OCI-LY1 (cell line): Measurements from ENCODE around the gene PIH1D1.

Experiments used
- H2AFZ ChIP-seq: fragments of 200-600 bp; sonication (generic), shearing (Covaris generic); 2 replicates; pipeline ENCODE4 v1.6.0; 2014; ENCODE audit warnings: antibody characterized with exemption, mild to moderate bottlenecking, low read length
- H3F3A ChIP-seq: fragments of 200-600 bp; sonication (generic), shearing (Covaris generic); 2 replicates; pipeline ENCODE4 v1.6.0; 2014; ENCODE audit warnings: mild to moderate bottlenecking, antibody characterized with exemption, low read length, moderate library complexity; ENCODE audit not compliant: insufficient read depth
- H3K27ac ChIP-seq: fragments of 200-600 bp; sonication (generic); 2 replicates; pipeline ENCODE4 v1.5.1; 2014; ENCODE audit warnings: low read length, mixed run types, mild to moderate bottlenecking, low read depth; ENCODE audit not compliant: poor library complexity, severe bottlenecking
- H3K27me3 ChIP-seq: fragments of 200-600 bp; sonication (generic); 2 replicates; pipeline ENCODE4 v1.6.0; 2014; ENCODE audit warnings: antibody characterized with exemption, mild to moderate bottlenecking, low read length, moderate library complexity; ENCODE audit not compliant: insufficient read depth
- H3K36me3 ChIP-seq: fragments of 200-600 bp; sonication (generic); 2 replicates; pipeline ENCODE4 v1.6.1; 2014; ENCODE audit warnings: mild to moderate bottlenecking, antibody characterized with exemption, low read length, moderate library complexity, mixed read lengths; ENCODE audit not compliant: insufficient read depth
- H3K4me1 ChIP-seq: fragments of 200-600 bp; sonication (generic); 2 replicates; pipeline ENCODE4 v1.5.1; 2014; ENCODE audit warnings: mild to moderate bottlenecking, low read length, moderate library complexity; ENCODE audit not compliant: insufficient read depth, severe bottlenecking
- H3K4me2 ChIP-seq: fragments of 200-600 bp; sonication (generic), shearing (Covaris generic); 2 replicates; pipeline ENCODE4 v1.6.1; 2014; ENCODE audit warnings: low read length
- H3K4me3 ChIP-seq: fragments of 200-600 bp; sonication (generic); 2 replicates; pipeline ENCODE4 v1.5.1; 2014; ENCODE audit warnings: low read length, low read depth, mild to moderate bottlenecking, mixed read lengths; ENCODE audit not compliant: poor library complexity, severe bottlenecking
- H3K79me2 ChIP-seq: fragments of 200-600 bp; shearing (Covaris generic); 2 replicates; pipeline ENCODE4 v1.6.1; 2016; ENCODE audit warnings: mixed run types, low read length, mixed read lengths; ENCODE audit not compliant: insufficient read depth
- H3K9ac ChIP-seq: fragments of 200-600 bp; sonication (generic), shearing (Covaris generic); 2 replicates; pipeline ENCODE4 v1.6.1; 2014; ENCODE audit warnings: mild to moderate bottlenecking, low read length, mixed read lengths
- H3K9me2 ChIP-seq: fragments of 200-600 bp; sonication (generic), shearing (Covaris generic); 2 replicates; pipeline ENCODE4 v1.6.1; 2014; ENCODE audit warnings: low read depth, mild to moderate bottlenecking, low read length, mixed read lengths
- H3K9me3 ChIP-seq: fragments of 200-600 bp; shearing (Covaris generic); 2 replicates; pipeline ENCODE4 v1.6.1; 2014; ENCODE audit warnings: low read length, mixed read lengths
- H4K20me1 ChIP-seq: fragments of 200-600 bp; sonication (generic), shearing (Covaris generic); 2 replicates; pipeline ENCODE4 v1.6.0; 2016; ENCODE audit warnings: mild to moderate bottlenecking, low read length; ENCODE audit not compliant: insufficient read depth
- EZH2 ChIP-seq: fragments of 200-600 bp; sonication (generic), shearing (Covaris generic); IDR thresholded peaks from 2 replicates; pipeline ENCODE4 v1.8.0; 2017; ENCODE audit warnings: borderline replicate concordance, mixed run types, mild to moderate bottlenecking, antibody characterized with exemption, low read length, moderate library complexity, mixed read lengths
- TF ChIP-seq, protein P1 (sequence below): fragments of 200-600 bp; sonication (generic), shearing (Covaris generic); IDR thresholded peaks from 2 replicates; pipeline ENCODE4 v1.5.1; 2017; ENCODE audit warnings: mild to moderate bottlenecking, antibody characterized with exemption, low read length, moderate library complexity, mixed read lengths

The PIH1D1 gene

DNA sequence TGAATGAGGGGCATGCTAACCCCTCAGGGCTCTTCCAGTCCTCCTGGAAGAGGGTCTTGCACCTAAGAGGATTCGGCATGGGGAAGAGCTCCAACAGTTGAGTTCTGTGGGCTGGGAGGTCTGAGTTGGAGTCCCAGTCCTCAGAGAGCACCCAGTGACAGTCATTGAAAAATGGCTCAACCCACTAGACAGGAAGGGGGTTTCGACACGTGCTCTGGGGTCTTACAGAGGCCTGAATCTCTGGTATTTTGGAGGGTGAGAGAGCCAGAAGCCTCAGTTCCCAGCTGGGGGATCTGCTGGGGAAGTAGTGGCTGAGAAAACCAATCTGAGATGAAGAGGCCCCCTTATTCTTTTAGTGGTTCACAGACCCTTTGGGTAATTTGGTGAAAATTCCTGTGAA lies 37.4 kb downstream of the PIH1D1 start:
- H3K27ac ChIP-seq: no peak overlapping the region
- no peaks in the 10 kb centered on the region for H3K27me3 ChIP-seq
- no peak overlapping the region for H3K4me3 ChIP-seq
- TF ChIP-seq, protein P1, sequence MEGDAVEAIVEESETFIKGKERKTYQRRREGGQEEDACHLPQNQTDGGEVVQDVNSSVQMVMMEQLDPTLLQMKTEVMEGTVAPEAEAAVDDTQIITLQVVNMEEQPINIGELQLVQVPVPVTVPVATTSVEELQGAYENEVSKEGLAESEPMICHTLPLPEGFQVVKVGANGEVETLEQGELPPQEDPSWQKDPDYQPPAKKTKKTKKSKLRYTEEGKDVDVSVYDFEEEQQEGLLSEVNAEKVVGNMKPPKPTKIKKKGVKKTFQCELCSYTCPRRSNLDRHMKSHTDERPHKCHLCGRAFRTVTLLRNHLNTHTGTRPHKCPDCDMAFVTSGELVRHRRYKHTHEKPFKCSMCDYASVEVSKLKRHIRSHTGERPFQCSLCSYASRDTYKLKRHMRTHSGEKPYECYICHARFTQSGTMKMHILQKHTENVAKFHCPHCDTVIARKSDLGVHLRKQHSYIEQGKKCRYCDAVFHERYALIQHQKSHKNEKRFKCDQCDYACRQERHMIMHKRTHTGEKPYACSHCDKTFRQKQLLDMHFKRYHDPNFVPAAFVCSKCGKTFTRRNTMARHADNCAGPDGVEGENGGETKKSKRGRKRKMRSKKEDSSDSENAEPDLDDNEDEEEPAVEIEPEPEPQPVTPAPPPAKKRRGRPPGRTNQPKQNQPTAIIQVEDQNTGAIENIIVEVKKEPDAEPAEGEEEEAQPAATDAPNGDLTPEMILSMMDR: no peak
- no peak for TF ChIP-seq EZH2
- H3F3A ChIP-seq: no peaks in the 10 kb centered on the region
- no peak overlapping the region for H3K4me2 ChIP-seq
- H3K9ac ChIP-seq: no peak overlapping the region
- H3K36me3 ChIP-seq: no peaks in the 10 kb centered on the region
- no peaks in the 10 kb centered on the region for H3K9me3 ChIP-seq
- no peaks in the 10 kb centered on the region for H3K79me2 ChIP-seq
- peaks cover 24% of the 10 kb centered on the region for H3K4me1 ChIP-seq
- no peaks in the 10 kb centered on the region for H3K9me2 ChIP-seq
- no peaks in the 10 kb centered on the region for H4K20me1 ChIP-seq
- no peak overlapping the region for H2AFZ ChIP-seq

DNA sequence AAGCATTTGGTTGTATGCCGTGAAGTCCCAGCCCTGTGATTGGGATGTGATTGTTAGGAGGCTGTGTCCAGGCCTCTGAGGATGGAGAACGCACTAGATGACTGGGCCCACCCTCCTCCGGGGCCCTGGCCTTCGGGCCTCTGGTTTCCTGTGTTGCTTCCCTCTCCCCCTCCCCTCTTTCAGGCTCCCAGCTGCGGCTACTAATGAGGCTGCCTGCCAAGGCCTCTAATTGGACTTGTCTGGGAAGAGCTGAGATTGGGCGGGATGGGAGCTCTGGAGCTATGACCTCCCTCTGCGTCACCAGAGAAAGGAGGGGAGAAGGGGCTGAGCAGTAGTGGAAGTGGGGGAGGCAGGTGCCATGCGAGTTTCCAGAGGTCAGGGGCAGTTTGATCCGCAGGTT lies 38.3 kb downstream of the PIH1D1 start:
- Histone ChIP-seq H3K27me3 (no peaks in the 10 kb centered on the region), H3K9me2 (no peaks in the 10 kb centered on the region), H3K79me2 (no peaks in the 10 kb centered on the region), H3F3A (no peaks in the 10 kb centered on the region), H3K4me3 (no peak overlapping the region), H3K9ac (no peak overlapping the region), H3K36me3 (no peaks in the 10 kb centered on the region), H2AFZ (no peak overlapping the region), H3K4me2 (no peak overlapping the region), H3K27ac (no peak overlapping the region), H3K9me3 (no peaks in the 10 kb centered on the region), H3K4me1 (peaks cover 33% of the 10 kb centered on the region), H4K20me1 (no peaks in the 10 kb centered on the region)
- TF ChIP-seq EZH2: no peak
- TF ChIP-seq, protein P1: no peak

DNA sequence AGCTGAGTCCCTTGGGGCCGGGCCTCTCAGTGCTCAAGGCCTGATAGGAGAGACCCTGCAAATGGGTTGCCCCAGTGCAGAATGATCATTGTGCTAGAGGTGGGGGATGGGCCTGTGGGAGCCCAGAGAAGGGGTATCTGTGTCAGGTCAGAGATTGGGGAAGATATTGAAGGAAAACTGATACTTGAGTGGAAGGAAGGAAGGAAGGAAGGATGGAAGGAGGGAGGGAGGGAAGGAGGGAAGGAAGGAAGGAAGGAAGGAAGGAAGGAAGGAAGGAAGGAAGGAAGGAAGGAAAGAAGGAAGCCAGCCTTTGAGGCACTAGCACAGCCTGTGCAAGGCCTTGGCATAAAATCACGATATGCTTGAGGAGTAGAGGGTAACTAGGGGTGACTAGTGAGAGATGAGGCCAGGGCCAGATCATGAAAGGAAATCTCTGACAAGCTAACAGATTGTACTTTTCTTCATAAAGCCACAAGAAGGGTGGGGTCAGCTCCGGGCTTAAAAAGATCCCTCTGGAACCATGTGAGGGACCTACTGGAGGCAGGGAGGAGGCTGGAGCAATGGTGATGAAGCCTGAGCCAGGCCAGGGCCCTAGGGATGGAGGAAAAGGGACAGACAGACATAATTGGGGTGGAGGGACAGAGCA lies 39.8 kb downstream of the PIH1D1 start:
- Histone ChIP-seq H3K9me2 (no peaks in the 10 kb centered on the region), H4K20me1 (no peaks in the 10 kb centered on the region), H3K4me2 (no peak overlapping the region), H3K36me3 (no peaks in the 10 kb centered on the region), H3K4me1 (peaks cover 41% of the 10 kb centered on the region), H3K4me3 (no peak overlapping the region), H3K79me2 (no peaks in the 10 kb centered on the region), H2AFZ (no peak overlapping the region), H3K27me3 (no peaks in the 10 kb centered on the region), H3F3A (no peaks in the 10 kb centered on the region), H3K27ac (no peak overlapping the region), H3K9ac (no peak overlapping the region), H3K9me3 (no peaks in the 10 kb centered on the region)
- TF ChIP-seq, protein P1: no peak
- no peak for TF ChIP-seq EZH2
